Measurements from ENCODE around the gene CAMTA1. TPM values are rescaled to one million over a fixed set of nuclear protein-coding genes. Genes with fewer than 3 reads are reported as not detected.

CAMTA1 gene
- polyA plus RNA-seq, 1 of the 3 experiments (the other 2 are of a cell fraction): 63.1 TPM

DNA sequence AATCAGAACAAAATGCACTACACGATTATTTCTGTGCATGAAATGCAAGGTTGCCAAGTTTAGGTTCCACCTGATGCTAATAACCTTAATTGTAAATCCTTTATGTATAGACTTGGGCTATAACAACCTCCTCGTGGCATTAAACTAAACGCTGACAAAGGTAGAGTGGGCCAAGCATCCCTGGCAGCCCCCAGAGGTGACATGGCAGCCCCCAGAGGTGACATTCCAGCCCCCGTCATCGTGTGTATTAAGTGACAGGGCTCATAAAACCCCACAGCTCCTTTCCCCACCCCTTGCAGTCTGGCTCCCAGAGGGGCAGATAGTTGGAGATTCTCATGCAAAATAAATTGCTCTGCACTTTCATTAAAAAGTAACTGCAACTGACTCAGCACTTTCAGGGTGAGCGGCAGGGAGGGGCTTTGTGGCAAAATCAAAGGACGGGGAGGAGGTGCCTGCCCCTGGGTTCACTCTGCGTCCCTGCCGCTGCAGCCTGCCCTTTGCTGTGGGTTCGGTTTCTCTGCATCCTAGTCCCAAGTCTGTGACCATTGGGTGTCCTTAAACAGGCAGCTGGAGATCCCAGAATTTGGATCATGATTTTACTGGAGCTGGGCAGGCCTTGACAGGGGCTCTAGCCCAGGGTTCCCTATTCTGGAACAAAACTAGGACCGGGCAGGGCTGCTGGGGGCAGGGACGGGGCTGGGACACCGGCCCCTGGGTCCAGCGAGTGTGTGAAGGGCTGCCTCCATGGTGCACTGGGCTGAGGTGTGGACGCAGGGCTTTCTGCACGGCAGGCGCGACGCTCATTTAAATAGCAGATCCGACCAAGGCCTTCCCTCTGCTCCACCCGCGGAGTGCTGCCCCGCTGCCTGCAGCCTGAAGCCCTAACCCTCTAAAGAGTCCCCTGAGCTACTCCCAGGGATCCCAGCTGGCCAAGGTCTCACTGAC, 751.0 kb downstream of the CAMTA1 start:
- no peak overlapping the region for H3K4me3 ChIP-seq (ENCODE audit: low read depth in 2 of 2, low read length in 1 of 2)
- H3K4me2 ChIP-seq: no peak overlapping the region
- H2AFZ ChIP-seq (ENCODE audit: low read depth): no peak overlapping the region
- ChIA-PET POLR2A (interaction anchor here (1.4 kb wide), 1 partner anchor 43 kb away, joined by 3 read pairs; no protein-coding TSS in a partner anchor), CTCF (interaction anchor here (1.0 to 3.1 kb wide), 2 partner anchors 108 to 494 kb away, joined by 3 to 8 read pairs; no protein-coding TSS in a partner anchor)
- H3K9ac ChIP-seq: no peak overlapping the region
- H3K4me1 ChIP-seq (ENCODE audit: control insufficient read depth in 1 of 2, insufficient read depth in 2 of 2, low read depth in 1 of 2, low read length in 1 of 2): peaks cover 0 to 68% of the 10 kb centered on the region in 2 experiments; a peak in 2 of 4 replicates
- WGBS (ENCODE audit: low lambda C conversion rate): 76% methylated on average over 9 of the region's 23 CpGs
- DNase-seq: no peak
- TF ChIP-seq JUND (IDR thresholded peaks at IDR 0.05) (no peak), SIN3A (IDR thresholded peaks at IDR 0.05; ENCODE audit: borderline replicate concordance, low read depth, low read length) (no peak), EZH2phosphoT487 (IDR thresholded peaks at IDR 0.05; ENCODE audit: borderline replicate concordance, low read depth) (no peak), FOXM1 (IDR thresholded peaks at IDR 0.05; ENCODE audit: low read depth) (no peak), TEAD4 (IDR thresholded peaks at IDR 0.05; ENCODE audit: borderline replicate concordance, insufficient read depth) (no peak), POLR2AphosphoS5 (IDR thresholded peaks at IDR 0.05; ENCODE audit: low read depth, low read length) (no peak), YY1 (IDR thresholded peaks at IDR 0.05; ENCODE audit: low read depth) (no peak), GABPA (IDR thresholded peaks at IDR 0.05; ENCODE audit: low read depth) (no peak), GATA2 (CRISPR knock-in tag; IDR thresholded peaks at IDR 0.05) (no peak), MEF2A (IDR thresholded peaks at IDR 0.05; ENCODE audit: borderline replicate concordance, low read depth) (no peak)
- TF ChIP-seq, protein P1, sequence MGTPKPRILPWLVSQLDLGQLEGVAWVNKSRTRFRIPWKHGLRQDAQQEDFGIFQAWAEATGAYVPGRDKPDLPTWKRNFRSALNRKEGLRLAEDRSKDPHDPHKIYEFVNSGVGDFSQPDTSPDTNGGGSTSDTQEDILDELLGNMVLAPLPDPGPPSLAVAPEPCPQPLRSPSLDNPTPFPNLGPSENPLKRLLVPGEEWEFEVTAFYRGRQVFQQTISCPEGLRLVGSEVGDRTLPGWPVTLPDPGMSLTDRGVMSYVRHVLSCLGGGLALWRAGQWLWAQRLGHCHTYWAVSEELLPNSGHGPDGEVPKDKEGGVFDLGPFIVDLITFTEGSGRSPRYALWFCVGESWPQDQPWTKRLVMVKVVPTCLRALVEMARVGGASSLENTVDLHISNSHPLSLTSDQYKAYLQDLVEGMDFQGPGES (IDR thresholded peaks at IDR 0.05; ENCODE audit: low read depth, low read length): no peak
- TF ChIP-seq, protein P2, sequence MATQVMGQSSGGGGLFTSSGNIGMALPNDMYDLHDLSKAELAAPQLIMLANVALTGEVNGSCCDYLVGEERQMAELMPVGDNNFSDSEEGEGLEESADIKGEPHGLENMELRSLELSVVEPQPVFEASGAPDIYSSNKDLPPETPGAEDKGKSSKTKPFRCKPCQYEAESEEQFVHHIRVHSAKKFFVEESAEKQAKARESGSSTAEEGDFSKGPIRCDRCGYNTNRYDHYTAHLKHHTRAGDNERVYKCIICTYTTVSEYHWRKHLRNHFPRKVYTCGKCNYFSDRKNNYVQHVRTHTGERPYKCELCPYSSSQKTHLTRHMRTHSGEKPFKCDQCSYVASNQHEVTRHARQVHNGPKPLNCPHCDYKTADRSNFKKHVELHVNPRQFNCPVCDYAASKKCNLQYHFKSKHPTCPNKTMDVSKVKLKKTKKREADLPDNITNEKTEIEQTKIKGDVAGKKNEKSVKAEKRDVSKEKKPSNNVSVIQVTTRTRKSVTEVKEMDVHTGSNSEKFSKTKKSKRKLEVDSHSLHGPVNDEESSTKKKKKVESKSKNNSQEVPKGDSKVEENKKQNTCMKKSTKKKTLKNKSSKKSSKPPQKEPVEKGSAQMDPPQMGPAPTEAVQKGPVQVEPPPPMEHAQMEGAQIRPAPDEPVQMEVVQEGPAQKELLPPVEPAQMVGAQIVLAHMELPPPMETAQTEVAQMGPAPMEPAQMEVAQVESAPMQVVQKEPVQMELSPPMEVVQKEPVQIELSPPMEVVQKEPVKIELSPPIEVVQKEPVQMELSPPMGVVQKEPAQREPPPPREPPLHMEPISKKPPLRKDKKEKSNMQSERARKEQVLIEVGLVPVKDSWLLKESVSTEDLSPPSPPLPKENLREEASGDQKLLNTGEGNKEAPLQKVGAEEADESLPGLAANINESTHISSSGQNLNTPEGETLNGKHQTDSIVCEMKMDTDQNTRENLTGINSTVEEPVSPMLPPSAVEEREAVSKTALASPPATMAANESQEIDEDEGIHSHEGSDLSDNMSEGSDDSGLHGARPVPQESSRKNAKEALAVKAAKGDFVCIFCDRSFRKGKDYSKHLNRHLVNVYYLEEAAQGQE (IDR thresholded peaks at IDR 0.05; ENCODE audit: low read depth, low read length): no peak
- H3K9me3 ChIP-seq: no peaks in the 10 kb centered on the region
- no peaks in the 10 kb centered on the region for H3K79me2 ChIP-seq (ENCODE audit: insufficient read depth)
- no peaks in the 10 kb centered on the region for H3K27me3 ChIP-seq (ENCODE audit: insufficient read depth)
- no peaks in the 10 kb centered on the region for H3F3A ChIP-seq (replicated peaks; ENCODE audit: insufficient read depth)
- H3K9me2 ChIP-seq: no peaks in the 10 kb centered on the region
- no peak overlapping the region; a peak in 1 of 4 replicates for H3K27ac ChIP-seq (ENCODE audit: low read depth in 2 of 2, low read length in 1 of 2)
- H3K36me3 ChIP-seq (replicated peaks in 1 of 2; ENCODE audit: control insufficient read depth in 1 of 2, insufficient read depth in 2 of 2, low read length in 1 of 2): no peaks in the 10 kb centered on the region
- H4K20me1 ChIP-seq (ENCODE audit: insufficient read depth): no peaks in the 10 kb centered on the region
